GM21619 (cell line): ENCODE data around the gene CMTM2.
"Not testable (repeated sequence)": the region's sequence is repeated elsewhere in the genome, so short reads cannot be mapped to it uniquely, and the experiment has no call there.

ENCODE experiments used
- ATAC-seq: cut with Tn5 transposase; IDR thresholded peaks from one replicate; pipeline ENCODE4 v1.9.1; 2021; ENCODE audit not compliant: unreplicated experiment

The CMTM2 gene

GRCh38 chr16:66630561-66631260 is 51.4 kb downstream of the CMTM2 start:
- ATAC-seq: not testable (repeated sequence)

GRCh38 chr16:66631558-66631957 is 52.3 kb downstream of the CMTM2 start:
- ATAC-seq: not testable (repeated sequence)

- no peak for ATAC-seq
Observed at GRCh38 chr16:66634527-66635196, 55.4 kb downstream of the CMTM2 start.

GRCh38 chr16:66635406-66635805 is 56.1 kb downstream of the CMTM2 start:
- ATAC-seq: no peak

- ATAC-seq: no peak
Observed at GRCh38 chr16:66636199-66636598, 56.9 kb downstream of the CMTM2 start.

- no peak for ATAC-seq
Observed at GRCh38 chr16:66637806-66638205, 58.5 kb downstream of the CMTM2 start.
